Stimulated activated CD4-positive, alpha-beta T cell treated with anti-CD3 and anti-CD28 coated beads, Interleukin-4, amount 100 ng/mL, for 1 hour (primary cell): ENCODE measurements around the gene PTTG1IP2.
"Not testable (repeated sequence)": the region's sequence is repeated elsewhere in the genome, so short reads cannot be mapped to it uniquely, and the experiment has no call there.

Experiments
- DNase-seq: peaks from one replicate; pipeline ENCODE4 v3.0.0-alpha.2; 2020

Gene PTTG1IP2

GRCh38 chr7:90469554-90469953 is at the start of gene PTTG1IP2:
PTTG1IP2 (plus strand) TSS chr7:90469639; CDS start chr7:90469787, 148 bp downstream.
- DNase-seq, result no peak

- DNase-seq, result no peak
Measured at GRCh38 chr7:90421651-90422050, 47.8 kb upstream of the PTTG1IP2 start.

- DNase-seq, result no peak
Measured at GRCh38 chr7:90424720-90425119, 44.7 kb upstream of the PTTG1IP2 start.

- DNase-seq, result no peak
Measured at GRCh38 chr7:90425376-90425775, 44.1 kb upstream of the PTTG1IP2 start.

GRCh38 chr7:90430614-90431460 is 38.6 kb upstream of the PTTG1IP2 start:
- no peak for DNase-seq

GRCh38 chr7:90432752-90433151 is 36.7 kb upstream of the PTTG1IP2 start:
- no peak for DNase-seq

- DNase-seq, result no peak
Measured at GRCh38 chr7:90433221-90433620, 36.2 kb upstream of the PTTG1IP2 start.

- no peak for DNase-seq
Measured at GRCh38 chr7:90445633-90446032, 23.8 kb upstream of the PTTG1IP2 start.

- no peak for DNase-seq
Measured at GRCh38 chr7:90446137-90446899, 23.1 kb upstream of the PTTG1IP2 start.

GRCh38 chr7:90453259-90453891 is 16.1 kb upstream of the PTTG1IP2 start:
- no peak for DNase-seq

GRCh38 chr7:90453931-90454330 is 15.5 kb upstream of the PTTG1IP2 start:
- no peak for DNase-seq

- DNase-seq, result no peak
Measured at GRCh38 chr7:90455163-90456030, 14.0 kb upstream of the PTTG1IP2 start.

- no peak for DNase-seq
Measured at GRCh38 chr7:90458104-90458503, 11.3 kb upstream of the PTTG1IP2 start.

- no peak for DNase-seq
Measured at GRCh38 chr7:90459888-90460287, 9.6 kb upstream of the PTTG1IP2 start.

GRCh38 chr7:90461219-90461618 is 8.2 kb upstream of the PTTG1IP2 start:
- DNase-seq, result no peak

- not testable (repeated sequence) for DNase-seq
Measured at GRCh38 chr7:90463151-90463628, 6.2 kb upstream of the PTTG1IP2 start.

- no peak for DNase-seq
Measured at GRCh38 chr7:90465816-90466215, 3.6 kb upstream of the PTTG1IP2 start.

- DNase-seq, result no peak
Measured at GRCh38 chr7:90472805-90473540, 3.5 kb downstream of the PTTG1IP2 start.

- DNase-seq, result no peak
Measured at GRCh38 chr7:90473814-90474213, 4.4 kb downstream of the PTTG1IP2 start.

- no peak for DNase-seq
Measured at GRCh38 chr7:90474284-90475210, 5.1 kb downstream of the PTTG1IP2 start.

- no peak for DNase-seq
Measured at GRCh38 chr7:90483251-90483650, 13.8 kb downstream of the PTTG1IP2 start.
